AG04450 (cell line): ENCODE measurements around the gene HEPHL1. TPM values are rescaled to one million over a fixed set of nuclear protein-coding genes. Genes with fewer than 3 reads are reported as not detected.
"Not testable (repeated sequence)": the region's sequence is repeated elsewhere in the genome, so short reads cannot be mapped to it uniquely, and the experiment has no call there.

Experiments used
- CTCF ChIA-PET: fragments of 300-600, 350-600 bp; formaldehyde crosslinking; extraction: SDS; loops from one replicate; lab custom pipeline; 2022; ENCODE audit warnings: antibody characterized with exemption, inconsistent platforms; lab: Charles Lee
- POLR2A ChIA-PET: fragments of 350-600 bp; formaldehyde crosslinking; extraction: SDS; loops from one replicate; lab custom pipeline; 2021; ENCODE audit warnings: antibody characterized with exemption, inconsistent platforms; lab: Yijun Ruan, JAX
- DNase-seq: peaks from one replicate; pipeline ENCODE4 v3.0.0-alpha.2; 2011; ENCODE audit warnings: low read depth, low spot score
- H3K27ac ChIP-seq: one replicate; pipeline ENCODE4 v1.5.1; 2012; ENCODE audit warnings: low read depth, low read length, control low read depth
- H3K27me3 ChIP-seq: one replicate; pipeline ENCODE4 v1.6.0; 2012; ENCODE audit warnings: low read length; ENCODE audit not compliant: control insufficient read depth, insufficient read depth
- H3K4me3 ChIP-seq: 2 replicates; pipeline ENCODE4 v1.5.1; 2011; ENCODE audit warnings: mild to moderate bottlenecking, low read depth, low read length, control low read depth
- H3K9me3 ChIP-seq: 2 replicates; pipeline ENCODE4 v1.5.1; 2012; ENCODE audit warnings: low read length; ENCODE audit not compliant: control insufficient read depth, insufficient read depth
- CTCF ChIP-seq: IDR thresholded peaks from 2 replicates; pipeline ENCODE4 v1.5.1; 2011; ENCODE audit warnings: low read depth, low read length, control low read depth, inconsistent platforms
- polyA plus RNA-seq: library from polyadenylated mRNA; depleted of rRNA; stranded (reverse); fragments of >200 nt; gene quantifications from 2 replicates; pipeline ENCODE4 v1.2.3, GENCODE V29; 2011

The HEPHL1 gene
- polyA plus RNA-seq, 1 experiment = 0.02 TPM

- Histone ChIP-seq H3K27ac (no peak overlapping the region), H3K27me3 (no peaks in the 10 kb centered on the region), H3K4me3 (no peak overlapping the region), H3K9me3 (no peaks in the 10 kb centered on the region)
- no peak for DNase-seq
- no peak for TF ChIP-seq CTCF
- ChIA-PET CTCF (interaction anchor here (0.6 kb wide), 1 partner anchor 58 kb away, joined by 3 read pairs; no protein-coding TSS in a partner anchor), POLR2A (no interaction called here)
Observed at GRCh38 chr11:94112206-94112953, 91.2 kb downstream of the HEPHL1 start.

GRCh38 chr11:94117197-94117574, 96.0 kb downstream of the HEPHL1 start:
- H3K4me3 ChIP-seq = no peak overlapping the region
- no peaks in the 10 kb centered on the region for H3K9me3 ChIP-seq
- DNase-seq = no peak
- no peak for TF ChIP-seq CTCF
- no peaks in the 10 kb centered on the region for H3K27me3 ChIP-seq
- ChIA-PET POLR2A (interaction anchor here (1.4 kb wide), 1 partner anchor 12 kb away, joined by 3 read pairs; no protein-coding TSS in a partner anchor), CTCF (no interaction called here)
- H3K27ac ChIP-seq = no peak overlapping the region

- ChIA-PET CTCF (no interaction called here), POLR2A (no interaction called here)
- TF ChIP-seq CTCF = no peak
- Histone ChIP-seq H3K4me3 (no peak overlapping the region), H3K27ac (no peak overlapping the region), H3K27me3 (no peaks in the 10 kb centered on the region), H3K9me3 (no peaks in the 10 kb centered on the region)
- no peak for DNase-seq
Observed at GRCh38 chr11:94117871-94118270, 96.7 kb downstream of the HEPHL1 start.

- ChIA-PET CTCF (interaction anchor here (0.6 kb wide), 1 partner anchor 64 kb away, joined by 3 read pairs; no protein-coding TSS in a partner anchor), POLR2A (interaction anchor here (1.4 kb wide), 1 partner anchor 9 kb away, joined by 3 read pairs; the partner anchor contains the start of gene PANX1)
- H3K27me3 ChIP-seq, H3K27ac ChIP-seq, DNase-seq, H3K9me3 ChIP-seq, H3K4me3 ChIP-seq: not testable (repeated sequence)
Observed at GRCh38 chr11:94119676-94120075, 98.5 kb downstream of the HEPHL1 start.

- POLR2A ChIA-PET = interaction anchor here (1.4 kb wide), 1 partner anchor 8 kb away, joined by 3 read pairs; the partner anchor contains the start of gene PANX1
- H3K27ac ChIP-seq = peak overlapping the region; percentile 11
- H3K9me3 ChIP-seq, CTCF ChIA-PET, H3K27me3 ChIP-seq, DNase-seq, H3K4me3 ChIP-seq: not testable (repeated sequence)
Observed at GRCh38 chr11:94120516-94120915, 99.4 kb downstream of the HEPHL1 start.

GRCh38 chr11:94120946-94121345, 99.8 kb downstream of the HEPHL1 start:
- CTCF ChIA-PET = no interaction called here
- Histone ChIP-seq H3K27me3 (no peaks in the 10 kb centered on the region), H3K4me3 (no peak overlapping the region), H3K9me3 (no peaks in the 10 kb centered on the region; the same call in 1 of the 2 replicates), H3K27ac (peak overlapping the region; percentile 52)
- TF ChIP-seq CTCF = no peak
- DNase-seq = peak; percentile 54
- POLR2A ChIA-PET = no interaction called here
